ENCODE results near the gene DICER1. TPM values are rescaled to one million over a fixed set of nuclear protein-coding genes. Genes with fewer than 3 reads are reported as not detected.

DICER1 gene
- polyA plus RNA-seq, 1 donor (not counting 4 experiments of a cell fraction or from before 2014, with no cell fraction given), result 31.6 TPM

DNA sequence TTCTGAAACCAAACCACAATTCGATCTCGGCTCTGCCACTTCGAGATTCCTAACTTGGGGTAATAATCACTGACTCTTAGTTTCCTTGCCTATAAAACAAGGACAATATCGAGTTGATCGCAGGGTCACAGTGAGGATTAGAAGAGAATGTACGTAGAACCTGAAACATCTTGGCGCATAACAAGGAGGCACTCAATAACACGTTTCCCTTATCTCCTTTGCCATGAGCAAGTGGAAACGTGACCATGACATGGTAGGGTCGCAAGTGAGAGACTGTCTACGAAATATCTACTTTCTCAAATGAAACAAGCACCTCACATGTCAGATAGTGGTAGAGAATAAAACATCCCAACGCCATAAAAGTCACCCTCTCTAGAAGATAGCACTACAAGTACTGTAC lies 2.3 kb downstream of the DICER1 start:
- Histone ChIP-seq H3K9me3 (ENCODE audit: control insufficient read depth, low read depth, low read length) (no peaks in the 10 kb centered on the region), H3K4me2 (ENCODE audit: control insufficient read depth, extremely low read depth, insufficient read depth, low read depth, low read length) (peak overlapping the region; percentile 95), H3K79me2 (ENCODE audit: control insufficient read depth, insufficient read depth, low read length) (peaks cover 69% of the 10 kb centered on the region), H3K36me3 (ENCODE audit: control insufficient read depth in 2 of 2, extremely low read depth in 1 of 2, insufficient read depth in 2 of 2, low read length in 2 of 2) (no peaks in the 10 kb centered on the region), H2AFZ (ENCODE audit: control insufficient read depth, low read length) (no peak overlapping the region), H3K9me1 (ENCODE audit: control insufficient read depth, extremely low read depth, insufficient read depth, low read length) (no peaks in the 10 kb centered on the region), H3K27ac (ENCODE audit: control insufficient read depth, insufficient read depth, low read length) (peak overlapping the region; percentile 91), H3K9ac (ENCODE audit: control insufficient read depth, extremely low read depth, insufficient read depth, low read length) (no peak overlapping the region), H3K27me3 (ENCODE audit: control insufficient read depth, extremely low read depth, insufficient read depth, low read length) (no peaks in the 10 kb centered on the region), H3K4me3 (ENCODE audit: control insufficient read depth in 2 of 3, extremely low read depth in 1 of 3, insufficient read depth in 2 of 3, low read depth in 1 of 3, low read length in 3 of 3) (peak overlapping the region in 2 of 3 experiments; percentile 74 to 84), H3K4me1 (ENCODE audit: control insufficient read depth, extremely low read depth, insufficient read depth, low read length) (peaks cover 20% of the 10 kb centered on the region), H4K20me1 (ENCODE audit: control insufficient read depth, extremely low read depth, insufficient read depth, low read length) (no peaks in the 10 kb centered on the region)
- FAIRE-seq, result no peak
- no peak for DNase-seq (ENCODE audit: low read depth, low spot score)
- dilution Hi-C loops (cut with MboI; ENCODE audit: extremely low pct_ligation_motif_present, low sequenced_read_pairs), result no loop called here
- TF ChIP-seq, protein P1, sequence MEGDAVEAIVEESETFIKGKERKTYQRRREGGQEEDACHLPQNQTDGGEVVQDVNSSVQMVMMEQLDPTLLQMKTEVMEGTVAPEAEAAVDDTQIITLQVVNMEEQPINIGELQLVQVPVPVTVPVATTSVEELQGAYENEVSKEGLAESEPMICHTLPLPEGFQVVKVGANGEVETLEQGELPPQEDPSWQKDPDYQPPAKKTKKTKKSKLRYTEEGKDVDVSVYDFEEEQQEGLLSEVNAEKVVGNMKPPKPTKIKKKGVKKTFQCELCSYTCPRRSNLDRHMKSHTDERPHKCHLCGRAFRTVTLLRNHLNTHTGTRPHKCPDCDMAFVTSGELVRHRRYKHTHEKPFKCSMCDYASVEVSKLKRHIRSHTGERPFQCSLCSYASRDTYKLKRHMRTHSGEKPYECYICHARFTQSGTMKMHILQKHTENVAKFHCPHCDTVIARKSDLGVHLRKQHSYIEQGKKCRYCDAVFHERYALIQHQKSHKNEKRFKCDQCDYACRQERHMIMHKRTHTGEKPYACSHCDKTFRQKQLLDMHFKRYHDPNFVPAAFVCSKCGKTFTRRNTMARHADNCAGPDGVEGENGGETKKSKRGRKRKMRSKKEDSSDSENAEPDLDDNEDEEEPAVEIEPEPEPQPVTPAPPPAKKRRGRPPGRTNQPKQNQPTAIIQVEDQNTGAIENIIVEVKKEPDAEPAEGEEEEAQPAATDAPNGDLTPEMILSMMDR (optimal IDR thresholded peaks at IDR 0.05 in 1 of 3, IDR thresholded peaks at IDR 0.05 in 1 of 3, conservative IDR thresholded peaks at IDR 0.05 in 1 of 3; ENCODE audit: extremely low read depth in 1 of 3, insufficient read depth in 2 of 3, low read length in 3 of 3), result no peak
- no peak for TF ChIP-seq EZH2 (IDR thresholded peaks at IDR 0.05; ENCODE audit: low read length)

DNA sequence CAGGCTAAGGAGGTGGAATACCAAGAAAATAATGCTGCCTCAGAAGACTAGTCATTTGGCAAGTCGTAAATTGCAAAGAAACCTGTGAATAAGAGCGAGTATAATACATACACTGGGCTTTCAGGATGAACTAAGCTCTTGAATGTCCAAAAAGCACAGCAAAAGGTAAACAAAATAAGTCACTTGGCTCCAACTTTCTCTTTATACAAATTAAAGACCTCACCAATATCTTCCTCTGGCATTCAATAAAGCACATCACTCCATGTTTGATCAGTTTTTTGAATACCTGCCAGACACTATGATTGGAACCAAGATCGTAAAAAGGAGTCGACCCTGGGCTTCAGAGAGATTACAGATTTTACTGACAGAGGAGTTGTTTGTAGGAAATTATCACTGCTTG lies 3.5 kb downstream of the DICER1 start:
- Histone ChIP-seq H3K9me3 (ENCODE audit: control insufficient read depth, low read depth, low read length) (no peaks in the 10 kb centered on the region), H3K27me3 (ENCODE audit: control insufficient read depth, extremely low read depth, insufficient read depth, low read length) (no peaks in the 10 kb centered on the region), H3K4me1 (ENCODE audit: control insufficient read depth, extremely low read depth, insufficient read depth, low read length) (peaks cover 20% of the 10 kb centered on the region), H3K9ac (ENCODE audit: control insufficient read depth, extremely low read depth, insufficient read depth, low read length) (no peak overlapping the region), H3K4me2 (ENCODE audit: control insufficient read depth, extremely low read depth, insufficient read depth, low read depth, low read length) (peak overlapping the region; percentile 95), H3K27ac (ENCODE audit: control insufficient read depth, insufficient read depth, low read length) (no peak overlapping the region), H3K79me2 (ENCODE audit: control insufficient read depth, insufficient read depth, low read length) (peaks cover 80% of the 10 kb centered on the region), H3K9me1 (ENCODE audit: control insufficient read depth, extremely low read depth, insufficient read depth, low read length) (no peaks in the 10 kb centered on the region), H2AFZ (ENCODE audit: control insufficient read depth, low read length) (no peak overlapping the region), H3K4me3 (ENCODE audit: control insufficient read depth in 2 of 3, extremely low read depth in 1 of 3, insufficient read depth in 2 of 3, low read depth in 1 of 3, low read length in 3 of 3) (no peak overlapping the region), H3K36me3 (ENCODE audit: control insufficient read depth in 2 of 2, extremely low read depth in 1 of 2, insufficient read depth in 2 of 2, low read length in 2 of 2) (no peaks in the 10 kb centered on the region), H4K20me1 (ENCODE audit: control insufficient read depth, extremely low read depth, insufficient read depth, low read length) (no peaks in the 10 kb centered on the region)
- DNase-seq (ENCODE audit: low read depth, low spot score) (no peak), FAIRE-seq (no peak)
- dilution Hi-C loops (cut with MboI; ENCODE audit: extremely low pct_ligation_motif_present, low sequenced_read_pairs), result no loop called here
- TF ChIP-seq EZH2 (IDR thresholded peaks at IDR 0.05; ENCODE audit: low read length), result no peak
- TF ChIP-seq, protein P1 (optimal IDR thresholded peaks at IDR 0.05 in 1 of 3, IDR thresholded peaks at IDR 0.05 in 1 of 3, conservative IDR thresholded peaks at IDR 0.05 in 1 of 3; ENCODE audit: extremely low read depth in 1 of 3, insufficient read depth in 2 of 3, low read length in 3 of 3), result no peak
